Activated CD4-positive, CD25-positive, alpha-beta regulatory T cell treated with anti-CD3 and anti-CD28 coated beads, Interleukin-2, amount 50 U/mL, for 24 hours (primary cell): ENCODE data around the gene NEK2.
"Not testable (repeated sequence)": the region's sequence is repeated elsewhere in the genome, so short reads cannot be mapped to it uniquely, and the experiment has no call there.

Source experiments
- ATAC-seq, 2 donors: fragments of 150-1000 bp; cut with Tn5 transposase; one replicate each; pipeline ENCODE4 v1.10.0; 2021; ENCODE audit warnings: mild to moderate bottlenecking in 1 of 2, moderate library complexity in 1 of 2

NEK2 gene

GRCh38 chr1:211632117-211632807 is 43.2 kb downstream of the NEK2 start:
- ATAC-seq, result no peak

- ATAC-seq, result no peak
Observed at GRCh38 chr1:211631168-211631567, 44.3 kb downstream of the NEK2 start.

- ATAC-seq, result no peak
Observed at GRCh38 chr1:211630236-211631081, 45.0 kb downstream of the NEK2 start.

DNA sequence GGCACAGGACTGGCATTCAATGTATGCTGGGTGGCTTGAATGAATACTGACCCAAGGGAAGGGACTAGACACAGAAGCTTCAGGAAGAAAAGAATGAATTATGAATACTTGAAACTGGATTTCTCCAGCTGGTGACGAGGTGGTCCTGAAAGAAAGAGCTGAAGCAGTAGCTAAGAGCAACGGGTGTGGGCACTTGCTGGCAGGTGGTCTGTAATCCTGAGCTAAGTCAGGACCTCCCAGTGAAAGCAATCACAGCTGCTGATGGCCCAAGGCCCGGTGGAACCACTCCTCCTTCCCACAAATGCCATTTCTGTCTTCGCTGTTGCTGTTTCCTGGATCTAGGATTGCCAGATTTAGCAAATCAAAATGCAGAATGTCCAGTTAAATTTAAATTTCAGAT is 47.0 kb downstream of the NEK2 start:
- ATAC-seq, result no peak

- no peak for ATAC-seq
Observed at GRCh38 chr1:211627259-211627658, 48.2 kb downstream of the NEK2 start.

DNA sequence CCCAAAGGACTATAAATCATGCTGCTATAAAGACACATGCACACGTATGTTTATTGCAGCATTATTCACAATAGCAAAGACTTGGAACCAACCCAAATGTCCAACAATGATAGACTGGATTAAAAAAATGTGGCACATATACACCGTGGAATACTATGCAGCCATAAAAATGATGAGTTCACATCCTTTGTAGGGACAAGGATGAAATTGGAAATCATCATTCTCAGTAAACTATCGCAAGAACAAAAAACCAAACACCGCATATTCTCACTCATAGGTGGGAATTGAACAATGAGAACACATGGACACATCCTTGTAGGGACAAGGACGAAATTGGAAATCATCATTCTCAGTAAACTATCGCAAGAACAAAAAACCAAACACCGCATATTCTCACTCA is 49.6 kb downstream of the NEK2 start:
- not testable (repeated sequence) for ATAC-seq

- peak in 1 of 2 donors; percentile 25 for ATAC-seq
Observed at GRCh38 chr1:211625040-211625439, 50.4 kb downstream of the NEK2 start.

- ATAC-seq, result peak; percentile 32 to 63
Observed at GRCh38 chr1:211623515-211623914, 51.9 kb downstream of the NEK2 start.

DNA sequence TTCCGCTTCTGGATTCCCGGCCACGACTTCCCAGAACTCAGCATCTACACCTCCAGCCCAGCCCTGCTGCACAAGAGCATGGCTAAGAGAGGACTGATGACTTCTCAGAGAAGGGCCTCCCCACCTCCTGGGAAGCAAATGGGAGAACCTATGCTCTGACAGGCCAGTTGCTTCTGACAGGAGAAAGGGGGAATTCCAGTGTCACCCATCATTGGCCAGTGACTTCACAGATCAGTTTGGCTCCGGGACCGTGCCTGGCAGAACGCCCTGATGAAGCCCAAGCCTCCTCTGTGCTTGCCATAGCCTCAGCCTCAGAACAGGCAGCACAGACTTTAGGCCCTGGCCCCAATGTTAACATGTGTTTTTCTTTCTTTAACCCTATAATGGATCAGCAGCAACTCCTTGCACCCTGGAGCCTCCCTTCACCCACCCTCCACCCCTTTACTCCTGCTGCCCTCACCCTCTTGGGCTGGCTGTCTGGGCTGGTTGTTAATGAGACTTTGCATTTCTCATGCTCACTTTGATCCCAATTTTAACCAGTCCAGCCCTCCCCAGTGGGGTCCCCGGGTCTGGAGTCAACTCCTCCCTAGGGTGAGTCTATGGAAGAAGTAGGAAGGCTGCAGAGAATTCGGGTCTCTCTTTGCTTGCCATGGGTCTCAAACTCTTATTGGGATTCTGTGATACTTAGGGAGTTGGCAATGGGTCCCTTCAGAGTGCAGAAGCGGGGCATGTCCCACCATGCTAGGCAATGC is 53.8 kb downstream of the NEK2 start:
- no peak for ATAC-seq

DNA sequence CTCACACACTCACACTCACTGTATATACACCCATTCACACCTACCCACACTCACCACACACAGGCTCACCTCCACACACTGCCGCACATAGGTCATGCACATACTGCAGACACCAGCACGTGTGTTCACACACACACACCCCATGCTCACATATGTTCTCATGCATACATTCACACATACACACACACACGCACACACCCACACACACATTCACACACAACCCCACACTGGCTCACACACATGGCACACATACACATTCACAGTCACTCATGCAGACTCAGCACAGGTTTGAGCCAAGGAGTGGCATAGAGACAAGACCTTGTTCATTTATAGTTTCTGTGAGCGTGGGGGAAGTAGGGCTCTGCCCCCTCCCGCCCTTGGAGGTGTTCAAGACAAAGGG is 55.3 kb downstream of the NEK2 start:
- ATAC-seq, result no peak

DNA sequence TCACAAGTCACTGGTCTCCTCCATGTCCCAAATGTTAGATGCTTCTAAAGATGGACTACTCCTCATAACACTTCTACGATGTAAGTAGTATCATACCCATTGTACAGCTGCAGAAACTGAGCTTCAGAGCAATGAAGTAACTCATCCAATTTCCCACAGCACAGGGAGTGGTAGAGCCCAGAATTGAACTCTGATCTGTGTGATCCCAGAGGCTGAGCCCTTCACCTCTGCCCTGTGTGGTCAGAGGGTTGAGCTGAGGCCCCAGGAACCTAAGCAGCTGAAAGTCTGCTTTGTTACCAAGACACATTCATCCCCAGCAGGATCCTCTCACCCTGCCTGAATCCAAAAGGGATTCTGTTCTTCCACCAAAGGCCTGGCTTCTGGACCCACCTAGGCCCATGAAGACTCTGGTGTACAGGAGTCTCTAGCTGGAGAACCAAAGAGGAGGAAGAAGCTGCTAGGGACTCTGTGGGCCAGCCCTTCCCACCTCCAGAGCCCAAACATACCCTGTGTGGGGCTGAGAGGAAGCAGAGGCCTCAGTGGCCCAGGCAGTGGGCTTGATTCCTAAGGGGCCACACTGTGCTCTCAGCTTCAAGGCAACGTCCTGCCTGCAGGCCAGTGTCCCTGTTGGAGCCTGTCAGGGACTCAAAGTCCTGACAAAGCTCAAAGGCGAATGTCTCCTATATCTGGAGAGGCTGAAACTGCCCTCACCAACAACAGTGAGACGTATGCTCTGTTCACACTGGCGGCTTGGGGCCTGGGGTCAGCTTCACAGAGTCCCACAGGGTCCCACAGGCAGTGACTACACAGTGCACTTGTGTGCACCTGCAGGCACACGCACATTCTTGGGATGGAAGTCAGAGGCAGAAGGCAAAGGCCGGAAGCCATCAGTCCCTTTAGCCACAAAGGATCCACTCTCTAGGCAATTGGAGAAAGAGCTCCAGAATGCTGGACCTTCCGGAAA is 56.1 kb downstream of the NEK2 start:
- ATAC-seq, result no peak

DNA sequence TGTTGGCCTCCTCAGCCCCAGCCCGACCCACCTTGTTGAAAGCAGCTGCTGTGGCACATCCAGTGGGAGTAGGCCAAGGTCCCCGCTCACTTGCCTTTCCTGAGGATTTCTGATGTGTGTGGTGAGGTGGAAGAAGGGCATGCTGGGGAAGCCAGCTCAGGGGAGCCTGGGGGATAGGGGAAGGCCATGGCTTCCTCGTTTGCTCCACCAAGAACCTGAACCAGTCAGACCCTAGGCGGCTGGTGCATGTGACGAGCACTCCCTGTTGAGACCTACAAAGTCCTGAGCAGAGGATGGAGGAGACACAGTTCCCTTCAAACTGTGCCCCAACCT is 58.5 kb downstream of the NEK2 start:
- no peak for ATAC-seq

DNA sequence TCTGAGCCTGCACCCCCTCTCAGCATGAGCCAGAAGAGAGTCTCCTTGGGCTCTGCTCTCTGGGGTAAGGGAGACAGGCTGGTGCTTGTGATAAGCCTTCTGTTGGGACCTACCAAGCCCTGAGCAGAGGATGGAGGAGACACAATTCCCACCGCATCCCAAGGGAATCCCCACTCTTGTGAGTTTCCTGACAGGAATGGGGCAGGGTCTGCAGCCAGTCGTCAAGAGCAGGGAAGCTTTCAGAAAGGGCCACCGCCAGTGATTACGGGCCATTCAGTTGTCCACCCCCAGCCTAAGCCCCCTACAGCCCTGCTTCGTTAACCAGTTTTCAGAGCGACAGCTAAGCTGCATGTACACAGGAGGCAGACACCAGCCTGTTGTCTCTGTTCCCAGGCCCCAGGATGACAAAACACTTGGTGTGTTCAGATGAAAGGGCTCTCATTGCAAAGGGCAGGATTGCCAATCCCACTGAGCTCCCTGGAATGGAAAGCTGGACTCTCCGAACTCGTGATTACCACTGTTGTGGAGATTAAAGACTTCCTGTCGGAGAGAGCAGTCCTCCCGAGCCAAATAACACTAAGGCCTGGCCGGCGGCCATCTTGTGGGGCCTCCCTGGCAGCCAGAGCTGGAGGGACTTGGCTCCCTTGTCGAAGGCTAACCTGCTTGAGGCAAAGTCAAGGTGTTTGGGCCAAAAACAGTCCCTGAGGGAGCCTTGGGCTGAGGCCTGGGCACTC is 59.0 kb downstream of the NEK2 start:
- ATAC-seq, result no peak

DNA sequence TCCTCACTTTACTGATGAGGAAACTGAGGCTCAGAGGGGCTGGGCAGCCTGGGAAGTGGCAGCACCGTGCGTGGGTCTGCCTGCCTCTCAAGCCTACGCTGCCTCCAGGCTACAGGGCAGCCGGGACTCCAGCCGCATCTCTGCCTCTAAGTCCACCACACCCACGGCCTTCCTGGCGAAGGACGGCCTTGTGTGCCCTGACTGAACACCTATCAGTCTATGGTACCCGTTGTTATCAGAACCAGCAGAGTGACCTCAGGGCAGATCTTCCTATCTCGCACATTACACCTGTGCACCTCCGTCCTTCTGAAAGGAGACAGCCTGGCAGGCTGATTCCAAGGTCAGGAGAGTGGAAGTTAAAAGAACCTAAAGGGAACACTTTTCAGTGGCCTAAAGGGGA is 60.8 kb downstream of the NEK2 start:
- ATAC-seq, result no peak

- no peak for ATAC-seq
Observed at GRCh38 chr1:211613951-211614350, 61.5 kb downstream of the NEK2 start.

GRCh38 chr1:211613108-211613947 is 62.1 kb downstream of the NEK2 start:
- ATAC-seq, result peak in 1 of 2 donors; percentile 56

DNA sequence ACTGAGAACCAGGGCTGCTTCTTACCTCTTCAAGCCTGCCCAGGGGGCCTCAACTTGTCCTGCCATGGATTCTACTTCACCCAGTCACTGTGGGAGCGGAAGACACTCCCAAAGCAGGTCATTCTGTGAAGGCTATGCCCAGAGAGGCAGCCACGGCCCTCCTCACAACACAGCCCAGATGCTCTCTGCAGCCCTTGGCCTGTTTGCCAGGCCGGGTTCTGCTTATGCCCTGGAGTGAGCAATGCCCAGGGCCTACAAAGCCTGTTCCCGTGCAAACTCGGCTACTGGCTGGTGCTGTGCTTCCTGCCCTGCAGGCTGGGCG is 62.7 kb downstream of the NEK2 start:
- no peak for ATAC-seq
